Stimulated activated CD8-positive, alpha-beta memory T cell treated with anti-CD3 and anti-CD28 coated beads, Interleukin-12 subunit alpha, Interleukin-12 subunit beta, amount 100 ng/mL, for 24 hours (primary cell): ENCODE data around the gene GP1BB.

Experiments used
- DNase-seq: peaks from one replicate; pipeline ENCODE4 v3.0.0-alpha.2; 2020; ENCODE audit errors: extremely low read depth

GP1BB gene

GRCh38 chr22:19766511-19767426 is 43.4 kb downstream of the GP1BB start:
- DNase-seq, result no peak

DNA sequence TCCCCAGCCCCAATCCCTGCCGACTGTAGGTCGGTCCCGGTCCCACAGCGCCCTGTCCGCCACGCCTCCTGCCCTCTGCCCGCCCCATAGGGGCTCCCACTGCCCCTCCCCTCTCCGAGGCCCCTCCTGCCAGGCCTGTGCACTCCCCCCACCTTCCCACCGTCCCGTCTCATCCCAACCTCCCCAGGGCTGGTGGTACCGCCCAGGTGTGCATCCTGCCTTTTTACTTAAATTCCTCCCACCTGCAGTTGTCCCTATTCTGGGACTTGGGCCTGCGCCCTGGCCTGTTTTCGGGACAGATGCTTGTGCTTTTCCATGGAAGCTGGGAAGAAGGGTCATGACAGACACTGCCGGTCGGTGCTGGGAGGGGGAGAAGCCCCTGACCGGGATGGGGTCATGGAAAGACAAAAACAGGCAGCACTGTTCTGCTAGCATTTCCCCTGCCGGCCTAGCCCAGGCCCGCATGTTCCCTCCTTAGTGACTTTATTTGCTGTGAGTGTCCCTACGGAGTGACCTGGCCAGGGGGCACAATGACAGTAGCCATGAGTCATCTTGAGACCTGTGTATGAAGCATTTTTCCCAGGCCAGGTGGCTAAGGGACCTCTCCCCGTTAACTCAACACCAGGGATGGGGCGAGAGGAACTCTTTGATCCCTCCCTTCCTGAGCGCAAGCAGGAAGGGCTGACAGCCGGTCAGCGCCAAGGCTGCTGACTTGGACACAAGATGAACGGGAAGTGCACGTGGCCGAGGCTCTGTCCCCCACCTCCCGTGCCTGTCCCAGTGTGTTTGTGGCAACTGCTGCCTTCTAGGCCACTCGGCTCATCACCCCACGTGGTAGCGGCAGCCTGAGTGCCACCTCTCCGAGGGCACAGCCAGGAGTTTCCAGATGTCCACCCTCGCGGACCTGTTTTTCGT is 44.3 kb downstream of the GP1BB start:
- no peak for DNase-seq

- no peak for DNase-seq
These were observed 46.0 kb downstream of the GP1BB start for GRCh38 chr22:19769393-19769715.

DNA sequence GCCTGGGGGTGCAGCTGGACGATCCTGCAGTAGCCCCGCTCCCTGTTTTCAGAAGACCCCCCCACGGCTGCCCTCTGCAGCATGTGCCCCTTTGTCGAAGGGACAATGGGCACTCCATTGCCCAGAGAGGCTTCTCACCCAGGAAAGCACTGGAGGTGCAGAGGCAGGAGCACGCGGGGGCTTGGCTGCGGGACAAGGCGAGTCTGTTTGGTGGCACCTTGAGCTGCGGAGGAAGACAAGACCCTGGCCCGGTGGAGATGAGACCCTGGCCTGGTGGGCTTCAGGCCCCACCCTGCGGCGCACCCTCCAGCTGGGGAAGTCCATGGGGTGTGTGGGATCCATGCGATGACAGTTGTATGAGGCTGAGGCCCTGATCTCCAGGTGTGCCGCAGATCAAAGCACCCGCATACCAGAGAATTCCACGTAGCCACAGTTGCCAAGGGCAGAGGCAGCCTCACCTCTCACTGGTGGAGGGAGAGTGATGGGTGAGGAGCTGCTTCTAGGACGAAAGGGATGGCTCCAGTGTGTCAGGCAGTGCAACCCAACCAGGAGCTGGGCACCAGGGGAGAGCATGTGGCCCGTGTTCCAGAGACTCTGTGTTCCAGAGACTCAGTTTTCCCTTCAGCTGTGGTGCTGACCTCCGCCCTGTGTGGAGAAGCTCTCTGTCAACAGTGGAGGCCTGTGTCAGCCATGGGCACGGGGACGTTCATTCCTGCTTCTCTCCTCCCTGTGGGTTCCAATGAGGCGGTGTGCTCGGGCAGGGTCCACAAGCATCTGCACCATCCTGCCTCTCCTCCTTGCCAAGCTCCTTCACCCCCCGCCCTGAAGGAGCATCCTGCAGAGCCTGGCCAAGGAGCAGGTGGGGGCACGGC is 47.2 kb downstream of the GP1BB start:
- no peak for DNase-seq

GRCh38 chr22:19772422-19772672 is 49.0 kb downstream of the GP1BB start:
- no peak for DNase-seq

GRCh38 chr22:19772673-19773469 is 49.5 kb downstream of the GP1BB start:
- DNase-seq, result no peak

- no peak for DNase-seq
These were observed 50.2 kb downstream of the GP1BB start for GRCh38 chr22:19773470-19774040.
